Middle frontal gyrus (tissue), 1 donor: ENCODE data around the gene GARIN6.
"Not testable (repeated sequence)": the region's sequence is repeated elsewhere in the genome, so short reads cannot be mapped to it uniquely, and the experiment has no call there.

Experiments used
- DNase-seq: peaks from one replicate; pipeline ENCODE4 v3.0.0-alpha.2; 2015; ENCODE audit warnings: low spot score; ENCODE audit errors: extremely low spot score

GARIN6 gene

GRCh38 chr12:99647453-99647852, at the start of gene GARIN6:
TSS of gene GARIN6 (plus strand) at chr12:99647753. CDS start at chr12:99648175, 422 bp downstream.
- DNase-seq: no peak

- no peak for DNase-seq
Measured at GRCh38 chr12:99598785-99599184, 48.8 kb upstream of the GARIN6 start.

GRCh38 chr12:99600388-99600787, 47.2 kb upstream of the GARIN6 start:
- DNase-seq: no peak

GRCh38 chr12:99609455-99610181, 37.9 kb upstream of the GARIN6 start:
- no peak for DNase-seq

- DNase-seq: no peak
Measured at GRCh38 chr12:99611117-99611516, 36.4 kb upstream of the GARIN6 start.

DNA sequence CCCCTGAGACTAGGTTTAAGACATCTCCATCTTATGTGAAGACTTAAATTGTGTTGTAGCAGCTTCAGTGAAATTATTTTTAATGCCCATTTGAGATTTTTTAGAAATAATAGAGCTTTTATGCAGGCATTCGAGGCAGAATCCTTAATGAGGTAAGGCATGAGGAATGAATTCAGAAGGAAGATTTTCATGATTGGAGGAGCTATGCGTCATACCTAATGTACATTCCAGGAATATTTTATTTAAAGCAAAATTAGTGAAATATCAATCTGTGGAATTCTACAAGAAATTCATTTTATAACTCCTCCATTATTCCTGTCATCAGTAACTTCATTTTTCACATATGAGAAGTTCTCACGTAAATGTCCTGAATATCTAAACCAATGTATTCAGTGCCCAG, 36.0 kb upstream of the GARIN6 start:
- DNase-seq: no peak

- DNase-seq: no peak
Measured at GRCh38 chr12:99618657-99619056, 28.9 kb upstream of the GARIN6 start.

- DNase-seq: no peak
Measured at GRCh38 chr12:99619389-99620158, 28.0 kb upstream of the GARIN6 start.

DNA sequence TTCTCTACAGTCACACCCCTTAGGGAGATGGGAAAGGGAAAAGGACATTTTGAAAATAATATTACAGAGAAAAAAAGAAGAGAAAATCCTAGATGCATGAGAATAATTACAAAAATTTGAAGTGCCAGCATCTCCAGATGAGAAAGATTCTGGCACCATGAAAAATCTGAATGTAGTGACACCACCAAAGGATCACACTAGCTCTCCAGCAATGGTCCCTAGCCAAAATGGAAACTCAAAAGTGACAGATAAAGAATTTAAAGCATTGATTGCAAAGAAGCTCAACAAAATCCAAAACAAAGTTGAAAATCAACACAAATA, 27.4 kb upstream of the GARIN6 start:
- no peak for DNase-seq

GRCh38 chr12:99624591-99624990, 23.0 kb upstream of the GARIN6 start:
- not testable (repeated sequence) for DNase-seq

DNA sequence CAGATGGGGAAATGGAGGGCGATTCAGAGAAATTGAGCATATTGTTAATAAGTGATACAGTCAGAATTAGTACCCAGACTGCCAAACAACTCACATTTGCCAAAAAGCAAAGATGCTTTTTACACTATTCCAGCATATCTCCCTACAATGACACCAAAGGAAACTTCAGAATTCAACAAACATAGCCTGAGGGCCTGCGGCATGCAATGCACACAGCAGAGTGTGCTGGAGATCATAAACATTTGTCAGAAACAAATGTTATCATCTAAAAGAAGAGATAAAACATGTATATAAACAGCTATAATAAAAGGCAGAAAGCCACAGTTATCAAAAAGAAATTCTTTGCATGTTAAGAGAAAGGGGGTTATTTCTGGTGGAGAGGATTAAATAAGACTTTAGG, 20.1 kb upstream of the GARIN6 start:
- no peak for DNase-seq

DNA sequence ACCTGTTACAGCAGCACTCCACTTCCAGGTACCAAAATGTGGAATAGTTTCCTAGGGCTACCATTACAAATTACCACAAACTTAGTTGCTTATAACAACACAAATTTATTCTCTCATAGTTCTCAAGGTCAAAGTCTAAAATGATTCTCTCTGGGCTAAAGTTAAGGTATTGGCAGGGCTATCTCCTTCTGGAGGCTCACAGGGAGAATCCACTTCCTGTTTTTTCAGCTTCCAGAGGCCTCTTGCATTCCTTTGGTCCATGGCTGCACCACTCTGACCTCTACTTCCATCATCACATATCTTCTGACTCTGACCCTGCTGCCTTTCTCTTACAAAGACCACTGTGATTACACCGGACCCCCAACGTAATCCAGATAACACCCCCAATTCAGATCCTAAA, 2.9 kb upstream of the GARIN6 start:
- no peak for DNase-seq

GRCh38 chr12:99648183-99648582, 630 bp downstream of the GARIN6 start:
- DNase-seq: no peak

GRCh38 chr12:99649551-99649950, 2.0 kb downstream of the GARIN6 start:
- DNase-seq: no peak

DNA sequence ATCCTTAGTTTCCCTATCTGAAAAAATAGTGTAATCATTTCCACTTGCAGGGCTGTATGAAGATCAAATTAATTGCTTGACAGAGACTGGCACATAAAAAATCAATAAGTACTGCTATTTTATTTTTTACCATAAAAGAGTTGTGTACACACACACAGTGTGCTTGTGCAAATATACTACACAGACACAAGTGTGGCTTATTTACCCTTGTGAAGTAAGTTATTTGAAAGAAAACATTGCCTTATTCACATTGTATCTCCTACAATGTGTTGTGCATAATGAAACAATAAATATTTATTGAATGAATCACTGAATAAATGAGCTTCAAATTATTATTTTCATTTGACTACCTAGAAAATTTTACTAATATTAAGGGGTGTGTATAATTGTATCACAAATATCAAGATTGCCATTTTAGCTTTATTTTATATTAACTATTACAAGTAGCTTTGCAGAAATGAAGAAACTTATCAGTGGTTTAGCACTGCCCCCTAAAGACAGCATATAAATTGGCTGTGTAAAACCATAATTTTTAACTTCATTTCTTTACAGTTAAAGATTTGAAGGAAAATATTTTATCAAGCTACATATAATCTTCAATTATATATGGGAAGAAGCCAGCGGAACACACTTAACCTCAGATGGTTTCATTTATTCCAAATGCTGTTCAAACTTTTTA, 11.3 kb downstream of the GARIN6 start:
- DNase-seq: no peak

- DNase-seq: no peak
Measured at GRCh38 chr12:99670635-99671034, 23.1 kb downstream of the GARIN6 start.

DNA sequence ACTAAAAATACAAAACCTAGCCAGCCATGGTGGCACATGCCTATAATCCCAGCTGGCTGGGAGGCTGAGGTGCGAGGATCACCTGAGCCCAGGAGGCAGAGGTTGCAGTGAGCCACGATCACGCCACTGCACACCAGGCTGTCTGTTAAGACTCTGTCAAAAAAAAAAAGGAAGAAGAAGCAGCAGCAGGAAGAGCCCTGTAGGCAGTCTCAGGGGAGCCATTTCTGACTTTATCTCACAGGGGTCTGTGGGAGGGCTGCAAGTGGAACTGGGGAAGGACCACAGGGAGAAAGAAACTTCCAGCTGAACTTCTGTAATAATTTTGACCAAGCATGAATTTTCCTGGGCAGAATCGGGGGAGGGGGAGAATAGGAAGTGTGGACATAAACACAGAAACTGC, 32.7 kb downstream of the GARIN6 start:
- DNase-seq: no peak

GRCh38 chr12:99686142-99686541, 38.6 kb downstream of the GARIN6 start:
- DNase-seq: no peak

- no peak for DNase-seq
Measured at GRCh38 chr12:99695050-99695449, 47.5 kb downstream of the GARIN6 start.
